DMS153 treated with DMSO at 0.1 percent for 48 hours (cell line): ENCODE results near the gene AGAP1.
"Not testable (repeated sequence)": the region's sequence is repeated elsewhere in the genome, so short reads cannot be mapped to it uniquely, and the experiment has no call there.

Source experiments
- DNase-seq: peaks from one replicate; lab custom pipeline; 2025; ENCODE audit not compliant: unreplicated experiment; lab: John Stamatoyannopoulos, UW

The AGAP1 gene

GRCh38 chr2:235928751-235929370 lies 435.0 kb downstream of the AGAP1 start:
- no peak for DNase-seq

GRCh38 chr2:235930701-235931100 lies 436.9 kb downstream of the AGAP1 start:
- DNase-seq = no peak

GRCh38 chr2:235931676-235932075 lies 437.8 kb downstream of the AGAP1 start:
- no peak for DNase-seq

- DNase-seq = no peak
Measured at GRCh38 chr2:235934059-235934773, 440.4 kb downstream of the AGAP1 start.

GRCh38 chr2:235934774-235935484 lies 441.1 kb downstream of the AGAP1 start:
- no peak for DNase-seq

GRCh38 chr2:235935773-235936172 lies 441.9 kb downstream of the AGAP1 start:
- no peak for DNase-seq

GRCh38 chr2:235936493-235936892 lies 442.6 kb downstream of the AGAP1 start:
- DNase-seq = no peak

GRCh38 chr2:235937087-235937486 lies 443.2 kb downstream of the AGAP1 start:
- no peak for DNase-seq

GRCh38 chr2:235937526-235937925 lies 443.7 kb downstream of the AGAP1 start:
- DNase-seq = no peak

GRCh38 chr2:235937936-235938335 lies 444.1 kb downstream of the AGAP1 start:
- DNase-seq = no peak

- no peak for DNase-seq
Measured at GRCh38 chr2:235938611-235939010, 444.8 kb downstream of the AGAP1 start.

- no peak for DNase-seq
Measured at GRCh38 chr2:235939471-235939870, 445.6 kb downstream of the AGAP1 start.

- no peak for DNase-seq
Measured at GRCh38 chr2:235940330-235940729, 446.5 kb downstream of the AGAP1 start.

GRCh38 chr2:235944591-235944990 lies 450.7 kb downstream of the AGAP1 start:
- DNase-seq = no peak

- DNase-seq = no peak
Measured at GRCh38 chr2:235945608-235946140, 451.8 kb downstream of the AGAP1 start.

GRCh38 chr2:235946590-235946989 lies 452.7 kb downstream of the AGAP1 start:
- DNase-seq = no peak

GRCh38 chr2:235947055-235947454 lies 453.2 kb downstream of the AGAP1 start:
- DNase-seq = not testable (repeated sequence)

- DNase-seq = no peak
Measured at GRCh38 chr2:235949567-235950472, 456.0 kb downstream of the AGAP1 start.

- DNase-seq = no peak
Measured at GRCh38 chr2:235950473-235950809, 456.6 kb downstream of the AGAP1 start.

- DNase-seq = no peak
Measured at GRCh38 chr2:235951493-235951892, 457.6 kb downstream of the AGAP1 start.

GRCh38 chr2:235951982-235952381 lies 458.1 kb downstream of the AGAP1 start:
- no peak for DNase-seq
